Measurements from ENCODE around the gene ADGRV1. TPM values are rescaled to one million over a fixed set of nuclear protein-coding genes. Genes with fewer than 3 reads are reported as not detected.
A peak's percentile ranks its signal among the peaks of the same experiment; 100 is the strongest.
"Not testable (repeated sequence)": the region's sequence is repeated elsewhere in the genome, so short reads cannot be mapped to it uniquely, and the experiment has no call there.

The ADGRV1 gene
- total RNA-seq, 4 donors from 2014 or later: 0.39 to 1.9 (median 1.00) TPM

- WGBS, 2 donors: 89 to 90% methylated on average over 3 of the region's 3 CpGs
- H3K4me1 ChIP-seq: no peaks in the 10 kb centered on the region
- TF ChIP-seq CTCF (IDR thresholded peaks at IDR 0.05) (no peak), EP300 (IDR thresholded peaks at IDR 0.05) (no peak), POLR2A (IDR thresholded peaks at IDR 0.05) (no peak)
- no peak for DNase-seq (ENCODE audit: low spot score in 2 of 2)
- H3K4me3 ChIP-seq: no peak overlapping the region
- H3K36me3 ChIP-seq: no peaks in the 10 kb centered on the region
- H3K27me3 ChIP-seq: no peaks in the 10 kb centered on the region
- H3K9me3 ChIP-seq: no peaks in the 10 kb centered on the region
- H3K27ac ChIP-seq: no peak overlapping the region
These were observed 209.1 kb downstream of the ADGRV1 start for GRCh38 chr5:90767710-90768109.

GRCh38 chr5:90770006-90770541 is 211.5 kb downstream of the ADGRV1 start:
- H3K4me3 ChIP-seq; DNase-seq (ENCODE audit: low spot score in 2 of 2); H3K9me3 ChIP-seq; H3K36me3 ChIP-seq; H3K27ac ChIP-seq; H3K27me3 ChIP-seq; H3K4me1 ChIP-seq: not testable (repeated sequence)
- 95 to 96% methylated on average over 4 of the region's 4 CpGs for WGBS, 2 donors

GRCh38 chr5:90777959-90778358 is 219.4 kb downstream of the ADGRV1 start:
- H3K36me3 ChIP-seq: no peaks in the 10 kb centered on the region
- H3K27ac ChIP-seq: no peak overlapping the region
- 84% methylated on average over 6 of the region's 6 CpGs for WGBS, 2 donors
- no peaks in the 10 kb centered on the region for H3K4me1 ChIP-seq
- no peak for DNase-seq (ENCODE audit: low spot score in 2 of 2)
- H3K27me3 ChIP-seq: no peaks in the 10 kb centered on the region
- no peak overlapping the region for H3K4me3 ChIP-seq
- no peaks in the 10 kb centered on the region for H3K9me3 ChIP-seq
- TF ChIP-seq CTCF (IDR thresholded peaks at IDR 0.05) (no peak), POLR2A (IDR thresholded peaks at IDR 0.05) (no peak), EP300 (IDR thresholded peaks at IDR 0.05) (no peak)

- H3K4me3 ChIP-seq: no peak overlapping the region
- H3K27ac ChIP-seq: no peak overlapping the region
- DNase-seq (ENCODE audit: low spot score in 2 of 2): peak; percentile 40 to 83
- no peaks in the 10 kb centered on the region for H3K9me3 ChIP-seq
- TF ChIP-seq POLR2A (IDR thresholded peaks at IDR 0.05): no peak
- TF ChIP-seq EP300 (IDR thresholded peaks at IDR 0.05): no peak
- TF ChIP-seq CTCF (IDR thresholded peaks at IDR 0.05): peak; percentile 62 to 85 (median 77)
- H3K4me1 ChIP-seq: no peaks in the 10 kb centered on the region
- no peaks in the 10 kb centered on the region for H3K36me3 ChIP-seq
- H3K27me3 ChIP-seq: no peaks in the 10 kb centered on the region
- 25% methylated on average over 4 of the region's 4 CpGs for WGBS, 2 donors
These were observed 225.1 kb downstream of the ADGRV1 start for GRCh38 chr5:90783460-90784333.

- Histone ChIP-seq H3K4me1 (no peaks in the 10 kb centered on the region), H3K4me3 (no peak overlapping the region), H3K27me3 (no peaks in the 10 kb centered on the region), H3K36me3 (no peaks in the 10 kb centered on the region), H3K9me3 (no peaks in the 10 kb centered on the region), H3K27ac (no peak overlapping the region)
- TF ChIP-seq POLR2A (IDR thresholded peaks at IDR 0.05) (no peak), EP300 (IDR thresholded peaks at IDR 0.05) (no peak), CTCF (IDR thresholded peaks at IDR 0.05) (no peak)
- no peak for DNase-seq (ENCODE audit: low spot score in 2 of 2)
- WGBS, 2 donors: 62 to 72% methylated on average over 4 of the region's 4 CpGs
These were observed 228.2 kb downstream of the ADGRV1 start for GRCh38 chr5:90786756-90787155.

All from tibial nerve (tissue), 4 donors.